ENCODE data around the gene ATXN7. TPM values are rescaled to one million over a fixed set of nuclear protein-coding genes. Genes with fewer than 3 reads are reported as not detected.

ATXN7 gene
- total and polyA plus RNA-seq, 5 donors = 4.8 to 18.9 (median 11.1) TPM

DNA sequence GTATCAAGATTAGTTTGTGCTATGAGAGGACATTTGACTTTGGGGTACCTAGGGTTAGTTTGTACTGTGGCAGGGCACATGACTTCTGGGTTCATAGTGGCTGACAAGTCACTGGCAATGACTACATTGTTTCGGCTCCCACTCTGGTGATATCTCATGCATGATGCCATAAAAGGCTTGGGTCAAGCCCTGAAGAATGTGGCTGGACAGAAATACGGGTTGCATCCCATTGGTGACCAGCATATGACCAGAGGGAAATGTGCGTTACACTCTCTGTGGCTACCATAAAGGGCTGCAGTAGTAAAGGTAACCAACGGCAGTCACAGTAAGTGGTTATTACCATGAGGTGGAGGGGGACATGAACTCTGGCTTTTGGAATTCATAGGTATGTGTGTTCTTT is 18.5 kb upstream of the ATXN7 start:
- WGBS = 64% methylated on average over 4 of the region's 4 CpGs
- Histone ChIP-seq H3K4me3 (ENCODE audit: low read length) (no peak overlapping the region), H3K27ac (ENCODE audit: low read length) (no peak overlapping the region), H3K9me3 (ENCODE audit: control insufficient read depth, low read length) (no peaks in the 10 kb centered on the region), H3K4me1 (ENCODE audit: control insufficient read depth, insufficient read depth, low read length) (no peaks in the 10 kb centered on the region), H3K27me3 (ENCODE audit: control insufficient read depth, insufficient read depth) (no peaks in the 10 kb centered on the region)
- no peak for DNase-seq
- intact Hi-C loops (cut with DNase I) = no loop called here
- peak; percentile 31 to 46 for ATAC-seq

- Histone ChIP-seq H3K4me1 (ENCODE audit: control insufficient read depth, insufficient read depth, low read length) (no peaks in the 10 kb centered on the region), H3K27ac (ENCODE audit: low read length) (no peak overlapping the region), H3K4me3 (ENCODE audit: low read length) (no peak overlapping the region), H3K9me3 (ENCODE audit: control insufficient read depth, low read length) (no peaks in the 10 kb centered on the region), H3K27me3 (ENCODE audit: control insufficient read depth, insufficient read depth) (no peaks in the 10 kb centered on the region)
- DNase-seq = no peak
- ATAC-seq = no peak
- WGBS = 85% methylated on average over 1 of the region's 1 CpG
- intact Hi-C loops (cut with DNase I) = no loop called here
These were observed 15.8 kb upstream of the ATXN7 start for GRCh38 chr3:63847718-63848450.

- DNase-seq = no peak
- no peak for ATAC-seq
- H3K27me3 ChIP-seq (ENCODE audit: control insufficient read depth, insufficient read depth) = no peaks in the 10 kb centered on the region
- no peak overlapping the region for H3K27ac ChIP-seq (ENCODE audit: low read length)
- H3K4me3 ChIP-seq (ENCODE audit: low read length) = no peak overlapping the region
- intact Hi-C loops (cut with DNase I) = no loop called here
- no peaks in the 10 kb centered on the region for H3K9me3 ChIP-seq (ENCODE audit: control insufficient read depth, low read length)
- no peaks in the 10 kb centered on the region for H3K4me1 ChIP-seq (ENCODE audit: control insufficient read depth, insufficient read depth, low read length)
- 95% methylated on average over 4 of the region's 4 CpGs for WGBS
These were observed 14.5 kb upstream of the ATXN7 start for GRCh38 chr3:63849175-63849574.

GRCh38 chr3:63851287-63851686 is 12.4 kb upstream of the ATXN7 start:
- no peak overlapping the region for H3K4me3 ChIP-seq (ENCODE audit: low read length)
- no peaks in the 10 kb centered on the region for H3K27me3 ChIP-seq (ENCODE audit: control insufficient read depth, insufficient read depth)
- H3K4me1 ChIP-seq (ENCODE audit: control insufficient read depth, insufficient read depth, low read length) = no peaks in the 10 kb centered on the region
- 96% methylated on average over 3 of the region's 3 CpGs for WGBS
- DNase-seq (no peak), ATAC-seq (no peak)
- no peak overlapping the region for H3K27ac ChIP-seq (ENCODE audit: low read length)
- intact Hi-C loops (cut with DNase I) = no loop called here
- no peaks in the 10 kb centered on the region for H3K9me3 ChIP-seq (ENCODE audit: control insufficient read depth, low read length)

- Histone ChIP-seq H3K4me3 (ENCODE audit: low read length) (no peak overlapping the region), H3K27me3 (ENCODE audit: control insufficient read depth, insufficient read depth) (no peaks in the 10 kb centered on the region), H3K4me1 (ENCODE audit: control insufficient read depth, insufficient read depth, low read length) (no peaks in the 10 kb centered on the region), H3K9me3 (ENCODE audit: control insufficient read depth, low read length) (no peaks in the 10 kb centered on the region), H3K27ac (ENCODE audit: low read length) (no peak overlapping the region)
- intact Hi-C loops (cut with DNase I) = no loop called here
- ATAC-seq (no peak), DNase-seq (no peak)
- WGBS = 94% methylated on average over 4 of the region's 4 CpGs
These were observed 10.6 kb upstream of the ATXN7 start for GRCh38 chr3:63853106-63853505.

GRCh38 chr3:63855333-63855940 is 8.2 kb upstream of the ATXN7 start:
- Histone ChIP-seq H3K27me3 (ENCODE audit: control insufficient read depth, insufficient read depth) (no peaks in the 10 kb centered on the region), H3K4me1 (ENCODE audit: control insufficient read depth, insufficient read depth, low read length) (no peaks in the 10 kb centered on the region), H3K9me3 (ENCODE audit: control insufficient read depth, low read length) (no peaks in the 10 kb centered on the region), H3K4me3 (ENCODE audit: low read length) (no peak overlapping the region), H3K27ac (ENCODE audit: low read length) (no peak overlapping the region)
- ATAC-seq = no peak
- WGBS = 48% methylated on average over 1 of the region's 1 CpG
- no peak for DNase-seq
- intact Hi-C loops (cut with DNase I) = no loop called here

DNA sequence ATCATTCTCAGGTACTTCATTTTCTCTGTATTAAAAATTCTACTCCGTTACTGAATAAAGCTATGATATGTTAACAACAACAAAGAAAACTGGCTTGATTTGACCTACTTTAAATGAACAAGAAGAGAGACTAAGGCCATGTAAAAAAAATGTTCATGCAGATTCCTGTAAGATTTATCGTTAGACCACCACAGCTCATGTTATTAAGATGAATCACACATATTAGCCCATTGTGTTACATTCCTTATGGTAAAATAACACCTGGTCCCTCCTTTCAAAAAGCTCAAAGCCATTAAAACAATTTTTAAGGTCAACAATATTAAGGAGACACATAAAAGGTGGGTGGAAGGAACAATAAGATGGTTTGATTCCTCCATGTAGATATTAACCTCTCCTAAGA is 6.4 kb upstream of the ATXN7 start:
- ATAC-seq = no peak
- intact Hi-C loops (cut with DNase I) = no loop called here
- Histone ChIP-seq H3K9me3 (ENCODE audit: control insufficient read depth, low read length) (no peaks in the 10 kb centered on the region), H3K4me1 (ENCODE audit: control insufficient read depth, insufficient read depth, low read length) (no peaks in the 10 kb centered on the region), H3K27ac (ENCODE audit: low read length) (no peak overlapping the region), H3K4me3 (ENCODE audit: low read length) (no peak overlapping the region), H3K27me3 (ENCODE audit: control insufficient read depth, insufficient read depth) (no peaks in the 10 kb centered on the region)
- WGBS = 97% methylated on average over 2 of the region's 2 CpGs
- no peak for DNase-seq

DNA sequence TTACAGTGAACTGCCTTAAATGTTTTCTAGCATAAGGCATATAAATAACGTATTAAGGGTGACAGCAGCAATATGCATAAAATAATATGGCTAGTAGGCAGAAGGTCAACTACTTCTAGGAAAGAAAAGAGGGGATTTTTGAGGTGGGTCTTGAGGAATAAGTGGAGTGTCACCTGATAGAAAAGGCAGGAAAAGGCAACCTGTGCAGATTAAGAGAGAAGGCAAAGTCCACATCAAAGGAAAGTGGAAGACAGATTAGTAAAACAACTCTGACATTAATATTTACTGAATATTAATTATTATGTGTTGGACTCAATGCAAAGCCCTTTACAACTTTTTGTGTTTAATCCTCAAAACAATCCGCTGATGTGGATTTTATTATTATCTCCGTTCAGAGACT is 2.9 kb upstream of the ATXN7 start:
- Histone ChIP-seq H3K27ac (ENCODE audit: low read length) (no peak overlapping the region), H3K27me3 (ENCODE audit: control insufficient read depth, insufficient read depth) (no peaks in the 10 kb centered on the region), H3K4me3 (ENCODE audit: low read length) (no peak overlapping the region), H3K9me3 (ENCODE audit: control insufficient read depth, low read length) (no peaks in the 10 kb centered on the region), H3K4me1 (ENCODE audit: control insufficient read depth, insufficient read depth, low read length) (peaks cover 2% of the 10 kb centered on the region)
- intact Hi-C loops (cut with DNase I) = no loop called here
- DNase-seq (no peak), ATAC-seq (no peak)
- 91% methylated on average over 3 of the region's 3 CpGs for WGBS

DNA sequence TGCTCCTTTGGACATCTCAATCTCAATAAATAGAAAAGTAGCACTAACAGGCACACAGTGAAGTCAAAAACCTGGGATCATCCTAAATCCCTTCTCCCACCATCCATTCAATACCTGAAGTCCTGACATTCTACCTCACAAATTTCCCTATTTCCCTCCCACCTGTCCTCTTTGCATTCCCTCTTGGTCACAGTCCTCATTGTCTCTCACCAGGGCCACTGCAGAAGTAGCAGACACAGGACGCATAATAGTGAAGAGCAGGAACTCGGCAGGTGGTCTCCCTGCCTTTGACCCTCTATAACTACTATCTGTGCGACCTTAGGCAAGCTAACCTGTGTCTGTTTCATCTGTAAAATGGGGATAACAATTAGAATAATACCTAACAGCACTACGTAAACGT is 2.4 kb upstream of the ATXN7 start:
- no peak overlapping the region for H3K4me3 ChIP-seq (ENCODE audit: low read length)
- intact Hi-C loops (cut with DNase I) = no loop called here
- ATAC-seq (no peak), DNase-seq (no peak)
- 89% methylated on average over 5 of the region's 5 CpGs for WGBS
- H3K27ac ChIP-seq (ENCODE audit: low read length) = no peak overlapping the region
- H3K27me3 ChIP-seq (ENCODE audit: control insufficient read depth, insufficient read depth) = no peaks in the 10 kb centered on the region
- no peaks in the 10 kb centered on the region for H3K9me3 ChIP-seq (ENCODE audit: control insufficient read depth, low read length)
- H3K4me1 ChIP-seq (ENCODE audit: control insufficient read depth, insufficient read depth, low read length) = peaks cover 2% of the 10 kb centered on the region

DNA sequence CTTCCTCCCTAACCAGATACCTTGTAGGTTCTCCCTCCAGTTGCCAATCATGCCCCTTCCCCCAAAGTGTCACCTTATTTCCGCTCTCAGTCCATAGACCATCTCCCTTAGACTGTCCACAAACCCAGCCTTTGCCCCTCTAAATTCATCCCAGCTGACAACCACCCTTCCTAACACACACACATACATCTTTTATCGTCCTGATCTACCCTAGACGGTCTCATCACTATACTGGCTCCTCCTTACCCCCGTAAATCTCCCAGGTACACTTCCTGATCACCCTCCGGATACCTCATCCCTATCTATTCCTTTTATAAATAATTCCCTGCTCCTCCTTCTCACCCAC is 890 bp upstream of the ATXN7 start:
- 33% methylated on average over 5 of the region's 5 CpGs for WGBS
- Histone ChIP-seq H3K4me1 (ENCODE audit: control insufficient read depth, insufficient read depth, low read length) (peaks cover 2% of the 10 kb centered on the region), H3K27ac (ENCODE audit: low read length) (no peak overlapping the region), H3K9me3 (ENCODE audit: control insufficient read depth, low read length) (no peaks in the 10 kb centered on the region), H3K4me3 (ENCODE audit: low read length) (peak overlapping the region; percentile 92), H3K27me3 (ENCODE audit: control insufficient read depth, insufficient read depth) (no peaks in the 10 kb centered on the region)
- no peak for DNase-seq
- ATAC-seq = peak; percentile 3 to 4
- intact Hi-C loops (cut with DNase I) = no loop called here

GRCh38 chr3:63864008-63864964 is 619 bp downstream of the ATXN7 start:
- DNase-seq (peak; percentile 50 to 81 (median 71)), ATAC-seq (peak; percentile 52 to 64)
- under 1% methylated on average over 93 of the region's 93 CpGs for WGBS
- intact Hi-C loops (cut with DNase I) = loop anchor here in 1 of 4 donors (1.0 kb wide), 1 partner anchor 8 kb away; no protein-coding TSS in a partner anchor
- Histone ChIP-seq H3K27me3 (ENCODE audit: control insufficient read depth, insufficient read depth) (no peaks in the 10 kb centered on the region), H3K4me3 (ENCODE audit: low read length) (peak overlapping the region; percentile 92), H3K4me1 (ENCODE audit: control insufficient read depth, insufficient read depth, low read length) (peaks cover 2% of the 10 kb centered on the region), H3K9me3 (ENCODE audit: control insufficient read depth, low read length) (no peaks in the 10 kb centered on the region), H3K27ac (ENCODE audit: low read length) (peak overlapping the region; percentile 66)

Measured in right cardiac atrium (tissue), 5 donors.